ENCODE measurements around the gene PLCB1. TPM values are rescaled to one million over a fixed set of nuclear protein-coding genes. Genes with fewer than 3 reads are reported as not detected.
"Not testable (repeated sequence)": the region's sequence is repeated elsewhere in the genome, so short reads cannot be mapped to it uniquely, and the experiment has no call there.

Gene PLCB1
- polyA plus RNA-seq, 3 donors from 2014 or later, result 11.0 to 20.4 (median 12.6) TPM

DNA sequence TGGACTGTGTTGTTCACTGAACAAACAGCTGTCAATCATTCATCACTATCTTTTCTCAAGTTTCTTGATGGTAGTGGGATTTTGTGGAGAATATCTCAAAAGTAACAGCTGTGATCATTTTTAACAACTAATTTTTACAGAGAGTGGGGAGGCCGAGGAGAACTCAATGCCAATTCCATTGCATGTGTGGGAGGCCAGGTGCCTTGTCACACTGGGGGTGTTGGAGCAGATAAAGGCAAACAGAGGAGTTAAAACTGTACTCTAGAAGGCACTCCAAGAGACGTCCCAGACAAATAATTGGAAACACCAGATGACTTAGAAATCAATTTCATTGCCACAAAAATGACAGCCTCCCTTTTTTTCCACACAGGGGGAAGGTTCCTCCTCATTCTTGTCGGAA, 669.6 kb downstream of the PLCB1 start:
- no peak overlapping the region for H3K27ac Mint-ChIP-seq
- peaks cover 2 to 7% of the 10 kb centered on the region in 2 donors for H3K4me1 Mint-ChIP-seq
- no peaks in the 10 kb centered on the region for H3K9me3 Mint-ChIP-seq
- H3K4me3 Mint-ChIP-seq, result no peak overlapping the region
- peaks cover 0 to 2% (median 0%) of the 10 kb centered on the region in 3 donors for H3K27me3 Mint-ChIP-seq (ENCODE audit: low read depth in 3 of 3)
- H3K36me3 Mint-ChIP-seq, result peaks cover 30 to 50% (median 37%) of the 10 kb centered on the region in 3 donors
- no peak for DNase-seq

DNA sequence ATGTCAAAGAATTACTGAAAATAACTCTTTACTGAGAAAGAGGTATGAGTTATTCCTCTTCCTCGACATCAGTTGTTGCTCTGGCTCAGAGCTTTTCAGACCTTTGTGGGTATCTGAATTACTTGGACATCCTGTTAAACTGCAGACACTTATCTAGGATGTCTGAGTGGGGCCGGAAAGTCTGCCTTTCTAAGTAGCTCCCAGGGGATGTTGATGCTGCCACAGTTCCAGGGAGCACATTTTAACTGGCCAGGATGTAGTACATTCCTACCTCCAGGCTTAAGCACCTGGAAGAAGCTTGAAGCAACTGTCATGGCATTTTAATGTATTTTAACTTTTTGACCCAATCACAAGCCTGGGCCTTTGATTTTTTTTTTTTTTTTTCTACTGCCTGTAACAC, 671.0 kb downstream of the PLCB1 start:
- Mint-ChIP-seq H3K4me3 (no peak overlapping the region), H3K27ac (no peak overlapping the region), H3K36me3 (peaks cover 30 to 46% (median 34%) of the 10 kb centered on the region in 3 donors), H3K27me3 (ENCODE audit: low read depth in 3 of 3) (peaks cover 0 to 2% (median 0%) of the 10 kb centered on the region in 3 donors), H3K9me3 (no peaks in the 10 kb centered on the region), H3K4me1 (peaks cover 2 to 7% of the 10 kb centered on the region in 2 donors)
- DNase-seq, result no peak

DNA sequence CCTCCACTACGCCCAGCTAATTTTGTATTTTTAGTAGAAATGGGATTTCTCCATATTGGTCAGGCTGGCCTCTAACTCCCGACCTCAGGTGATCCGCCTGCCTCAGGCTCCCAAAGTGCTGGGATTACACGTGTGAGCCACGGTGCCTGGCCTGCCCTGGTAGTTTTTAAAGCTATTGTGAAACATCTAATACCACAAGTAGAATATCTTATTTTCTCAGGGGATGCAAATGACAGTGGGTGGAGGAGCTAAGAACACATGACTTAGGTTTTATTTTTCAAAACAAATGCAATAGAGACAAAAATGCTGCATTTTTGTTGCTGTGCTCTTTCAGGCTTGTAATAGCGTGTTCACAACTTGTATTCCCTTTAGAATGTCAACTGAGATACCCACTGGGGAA, 671.9 kb downstream of the PLCB1 start:
- peaks cover 0 to 2% (median 0%) of the 10 kb centered on the region in 3 donors for H3K27me3 Mint-ChIP-seq (ENCODE audit: low read depth in 3 of 3)
- no peak overlapping the region for H3K4me3 Mint-ChIP-seq
- H3K4me1 Mint-ChIP-seq, result peaks cover 2 to 7% of the 10 kb centered on the region in 2 donors
- DNase-seq, result no peak
- H3K9me3 Mint-ChIP-seq, result no peaks in the 10 kb centered on the region
- no peak overlapping the region for H3K27ac Mint-ChIP-seq
- peaks cover 27 to 42% (median 28%) of the 10 kb centered on the region in 3 donors for H3K36me3 Mint-ChIP-seq

DNA sequence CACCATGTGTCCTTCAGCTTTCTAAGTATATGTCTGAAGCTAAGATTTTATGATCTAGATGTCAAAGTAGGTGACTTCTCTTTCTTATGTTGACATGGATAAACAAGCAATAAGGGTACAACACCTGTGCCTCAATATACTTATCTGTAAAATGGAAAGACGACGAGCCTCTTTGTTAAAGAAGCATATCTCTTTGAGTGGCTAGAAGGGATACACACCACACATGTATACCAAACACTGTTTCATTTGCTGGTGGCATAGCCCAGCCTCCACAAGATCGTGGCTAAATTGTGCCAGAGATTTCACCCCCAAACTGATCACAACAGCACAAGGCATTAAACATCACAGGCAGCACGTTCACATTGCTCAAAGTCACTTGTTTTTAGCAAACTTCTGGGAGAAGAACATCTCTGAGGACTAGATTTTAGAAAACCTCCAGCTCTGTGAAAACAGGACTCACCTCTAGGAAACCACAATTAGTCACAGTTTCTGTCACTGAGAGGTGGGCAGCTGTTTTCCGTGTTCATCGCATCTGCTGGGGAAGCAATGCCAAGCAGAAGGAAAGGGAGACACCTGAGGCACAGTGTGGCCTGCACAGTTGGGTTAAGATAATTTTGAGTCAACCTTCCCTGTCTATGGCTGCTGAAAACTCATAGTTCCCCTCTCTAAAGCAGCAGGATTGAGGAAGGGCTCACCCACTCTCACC, 673.8 kb downstream of the PLCB1 start:
- Mint-ChIP-seq H3K4me1 (peaks cover 2 to 7% of the 10 kb centered on the region in 2 donors), H3K27me3 (ENCODE audit: low read depth in 3 of 3) (peaks cover 0 to 2% (median 0%) of the 10 kb centered on the region in 3 donors), H3K36me3 (peaks cover 23 to 34% (median 25%) of the 10 kb centered on the region in 3 donors), H3K4me3 (no peak overlapping the region), H3K9me3 (no peaks in the 10 kb centered on the region), H3K27ac (no peak overlapping the region)
- DNase-seq, result no peak

DNA sequence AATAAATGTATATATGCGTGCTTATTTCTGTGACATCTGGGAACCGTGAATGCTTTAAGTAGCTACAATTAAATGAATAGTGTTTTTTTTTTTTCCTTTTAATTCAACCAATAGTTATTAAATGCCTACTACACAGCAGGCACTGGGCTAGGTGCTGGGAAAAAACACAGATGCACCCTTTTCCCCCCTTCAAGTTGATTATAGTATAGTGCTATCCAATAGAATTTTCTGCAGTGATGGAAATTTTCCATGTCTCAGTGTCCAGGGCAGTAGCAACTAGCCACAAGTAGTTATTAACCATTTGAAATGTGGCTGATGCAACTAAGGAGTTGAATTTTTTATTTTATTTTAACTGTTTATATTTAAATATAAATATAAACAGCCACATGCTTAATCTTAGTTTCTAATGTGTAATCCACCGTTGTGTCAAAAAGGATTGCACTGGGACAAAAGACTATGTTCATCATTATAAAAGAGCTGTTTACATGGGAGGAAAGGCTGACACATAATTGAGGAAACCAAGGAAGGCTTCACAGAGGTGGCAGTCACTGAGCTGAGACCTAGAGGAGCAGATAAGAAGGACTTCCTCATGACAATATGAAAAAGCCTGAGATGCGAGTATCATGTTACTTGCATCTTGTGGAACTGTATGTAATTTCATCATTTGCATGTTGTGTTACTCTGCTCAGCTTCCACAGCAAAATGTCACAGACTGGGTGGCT, 675.6 kb downstream of the PLCB1 start:
- H3K36me3 Mint-ChIP-seq, result peaks cover 12 to 20% (median 18%) of the 10 kb centered on the region in 3 donors
- no peak overlapping the region for H3K4me3 Mint-ChIP-seq
- no peak for DNase-seq
- H3K27ac Mint-ChIP-seq, result no peak overlapping the region
- H3K4me1 Mint-ChIP-seq, result peaks cover 7 to 14% of the 10 kb centered on the region in 2 donors
- no peaks in the 10 kb centered on the region for H3K27me3 Mint-ChIP-seq (ENCODE audit: low read depth in 3 of 3)
- H3K9me3 Mint-ChIP-seq, result no peaks in the 10 kb centered on the region

DNA sequence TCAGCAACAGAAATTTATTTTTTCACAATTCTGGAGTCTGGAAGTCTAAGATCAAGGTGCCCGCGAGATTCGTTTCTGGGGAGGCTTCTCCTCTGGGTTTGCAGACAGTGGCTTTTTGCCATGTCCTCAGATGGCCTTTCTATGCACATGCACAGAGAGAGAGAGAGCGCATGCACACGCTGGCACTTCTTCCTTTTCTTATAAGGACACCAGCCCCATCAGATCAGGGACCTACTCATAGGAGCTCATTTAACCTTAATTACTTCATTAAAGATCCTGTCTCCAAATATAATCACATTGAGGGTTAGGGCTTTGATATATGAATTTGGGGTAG, 676.1 kb downstream of the PLCB1 start:
- Mint-ChIP-seq H3K27ac (no peak overlapping the region), H3K9me3 (no peaks in the 10 kb centered on the region), H3K27me3 (ENCODE audit: low read depth in 3 of 3) (no peaks in the 10 kb centered on the region), H3K36me3 (peaks cover 9 to 20% (median 17%) of the 10 kb centered on the region in 3 donors), H3K4me3 (no peak overlapping the region), H3K4me1 (peaks cover 7 to 15% of the 10 kb centered on the region in 2 donors)
- DNase-seq, result no peak

DNA sequence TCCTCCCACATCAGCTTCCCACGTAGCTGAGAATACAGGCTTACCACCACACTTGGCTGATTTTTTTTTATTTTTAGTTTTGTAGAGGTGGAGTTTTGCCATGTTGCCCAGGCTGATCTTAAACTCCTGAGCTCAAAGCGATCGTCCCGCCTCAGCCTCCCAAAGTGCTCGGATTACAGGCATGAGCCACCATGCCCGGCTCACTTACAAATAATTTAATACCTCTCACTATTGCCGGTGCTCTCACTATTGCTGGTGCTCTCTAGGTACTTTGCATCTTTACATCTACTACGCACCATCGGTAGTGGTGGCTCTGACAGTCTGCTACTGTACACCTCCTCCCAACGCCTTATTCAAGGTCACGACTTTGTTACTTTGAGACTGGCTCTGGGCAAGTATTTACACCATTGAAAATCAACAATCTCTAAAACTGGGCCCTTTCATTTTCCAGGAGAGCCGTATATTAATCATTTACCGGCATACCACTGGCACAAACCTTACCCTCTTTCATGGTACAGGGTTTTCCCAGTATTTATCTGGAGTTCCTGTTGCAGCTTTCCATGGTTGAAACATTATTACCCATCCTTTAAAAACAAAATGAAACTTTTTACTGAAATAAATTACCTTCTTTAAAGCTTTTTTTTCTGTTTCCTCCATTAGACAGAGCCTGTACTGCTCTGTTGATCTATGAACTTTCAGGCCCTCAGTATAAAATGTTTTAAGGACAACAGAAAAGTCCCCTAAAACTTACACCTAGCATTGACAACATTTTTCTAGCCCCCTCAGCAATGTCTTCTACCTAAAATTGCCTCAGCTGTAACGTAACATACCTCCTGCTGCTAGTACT, 677.3 kb downstream of the PLCB1 start:
- Mint-ChIP-seq H3K27me3 (ENCODE audit: low read depth in 3 of 3) (no peaks in the 10 kb centered on the region), H3K9me3 (no peaks in the 10 kb centered on the region), H3K4me1 (peaks cover 7 to 15% of the 10 kb centered on the region in 2 donors), H3K36me3 (peaks cover 3 to 10% (median 8%) of the 10 kb centered on the region in 3 donors), H3K27ac (no peak overlapping the region), H3K4me3 (no peak overlapping the region)
- DNase-seq, result no peak

DNA sequence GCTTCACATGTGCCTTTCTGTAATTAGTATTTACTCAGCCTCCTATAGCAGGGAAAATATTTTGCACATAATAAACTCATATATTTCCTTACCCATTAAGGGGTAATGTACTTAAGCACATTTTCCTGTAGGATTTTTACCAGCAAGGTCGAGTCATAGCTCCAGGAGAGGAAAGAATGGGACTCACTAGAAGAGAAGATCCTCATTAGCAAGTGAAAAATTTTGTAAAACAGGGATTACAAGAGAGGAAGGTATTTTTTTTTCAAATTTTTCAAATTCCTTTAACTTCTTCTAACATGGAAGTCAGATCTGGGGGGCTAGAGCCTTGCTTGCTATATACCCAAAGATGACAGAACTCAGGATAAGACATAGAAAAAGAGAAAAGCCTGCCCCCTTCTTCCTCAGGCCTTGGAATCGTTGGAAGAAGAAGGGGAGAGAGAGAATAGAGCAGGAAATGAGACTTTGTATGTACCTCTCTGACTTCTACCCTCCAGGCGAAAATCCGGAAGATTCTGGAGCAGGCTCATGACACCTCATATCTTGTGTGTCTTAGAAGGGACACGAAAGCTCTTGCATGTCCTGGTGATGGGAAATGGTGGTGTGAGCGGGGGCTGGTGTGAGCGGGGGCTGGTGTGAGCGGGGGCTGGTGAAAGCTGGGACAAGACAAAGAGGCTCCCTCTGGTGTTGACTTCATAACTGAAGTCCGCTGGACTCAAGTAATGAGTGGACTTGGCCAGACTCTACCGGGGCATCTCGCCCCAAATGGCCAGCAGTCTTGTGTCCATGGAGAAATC, 679.9 kb downstream of the PLCB1 start:
- Mint-ChIP-seq H3K4me3 (no peak overlapping the region), H3K9me3 (no peaks in the 10 kb centered on the region), H3K4me1 (peaks cover 5 to 8% of the 10 kb centered on the region in 2 donors), H3K36me3 (peaks cover 0 to 19% (median 10%) of the 10 kb centered on the region in 3 donors), H3K27me3 (ENCODE audit: low read depth in 3 of 3) (no peaks in the 10 kb centered on the region), H3K27ac (no peak overlapping the region)
- DNase-seq, result no peak

DNA sequence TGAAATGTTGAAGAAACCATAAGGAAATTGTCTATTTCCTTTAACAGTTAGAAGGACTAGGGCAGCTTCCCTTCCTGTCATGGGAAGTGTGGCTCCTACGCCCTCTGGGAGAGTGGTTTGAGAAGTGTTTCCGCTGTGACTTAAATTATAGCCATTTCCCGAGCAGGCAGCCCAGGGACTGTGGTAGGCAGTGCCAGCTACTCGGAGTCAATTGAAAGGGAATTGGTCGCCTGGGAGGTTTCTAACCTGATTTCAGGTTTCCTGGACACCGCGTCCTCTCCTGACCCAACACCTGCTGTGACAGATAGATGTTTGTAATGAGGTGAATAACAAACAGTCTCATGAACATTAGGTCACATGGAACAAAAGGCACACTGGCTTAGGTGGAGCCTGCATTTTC, 680.8 kb downstream of the PLCB1 start:
- Mint-ChIP-seq H3K4me3 (no peak overlapping the region), H3K27ac (no peak overlapping the region), H3K9me3 (no peaks in the 10 kb centered on the region), H3K36me3 (peaks cover 0 to 19% (median 13%) of the 10 kb centered on the region in 3 donors), H3K27me3 (ENCODE audit: low read depth in 3 of 3) (no peaks in the 10 kb centered on the region), H3K4me1 (peaks cover 5 to 8% of the 10 kb centered on the region in 2 donors)
- DNase-seq, result no peak

DNA sequence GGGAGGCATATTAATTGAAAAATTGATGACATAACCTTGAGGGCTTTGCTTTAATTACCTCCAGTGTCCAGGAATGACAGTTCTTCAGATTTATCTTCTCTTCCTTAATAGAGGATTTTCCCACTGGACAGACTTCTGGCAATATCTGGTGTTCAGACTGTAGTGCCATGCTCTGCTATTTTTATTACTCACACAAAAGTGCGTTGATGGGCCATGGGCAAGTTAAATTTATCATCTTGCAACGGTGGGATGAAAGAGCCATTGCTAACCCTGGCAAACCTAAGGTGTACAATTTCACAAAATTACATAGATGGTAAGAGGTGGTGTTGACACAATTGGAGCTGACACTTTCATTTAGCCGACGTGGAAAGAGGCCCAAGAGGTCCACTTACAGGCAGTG, 683.1 kb downstream of the PLCB1 start:
- Mint-ChIP-seq H3K27me3 (ENCODE audit: low read depth in 3 of 3) (no peaks in the 10 kb centered on the region), H3K4me1 (peaks cover 5 to 8% of the 10 kb centered on the region in 2 donors), H3K36me3 (peaks cover 0 to 20% (median 16%) of the 10 kb centered on the region in 3 donors), H3K4me3 (no peak overlapping the region), H3K9me3 (no peaks in the 10 kb centered on the region), H3K27ac (no peak overlapping the region)
- no peak for DNase-seq

DNA sequence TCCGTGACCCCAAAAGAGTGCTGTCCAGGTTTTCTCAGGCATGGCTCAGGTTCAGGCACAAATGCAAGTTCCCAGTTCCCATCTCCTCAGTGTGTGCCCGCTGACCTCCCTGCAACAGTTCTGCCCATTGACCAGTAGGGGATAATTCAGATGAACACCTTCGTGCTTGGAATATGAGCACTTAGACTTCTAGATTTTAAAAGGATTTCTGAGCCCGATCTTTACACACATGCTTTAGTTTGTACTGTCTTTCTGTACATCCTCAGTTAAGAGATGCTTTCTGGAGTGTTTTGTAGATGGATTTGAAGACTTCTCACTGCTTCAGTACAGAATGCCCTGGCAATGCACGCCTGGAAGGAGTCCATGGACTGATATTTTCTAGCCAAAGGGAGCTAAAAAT, 697.2 kb downstream of the PLCB1 start:
- H3K4me3 Mint-ChIP-seq, result no peak overlapping the region
- peaks cover 2 to 6% of the 10 kb centered on the region in 2 donors for H3K4me1 Mint-ChIP-seq
- H3K9me3 Mint-ChIP-seq, result no peaks in the 10 kb centered on the region

DNA sequence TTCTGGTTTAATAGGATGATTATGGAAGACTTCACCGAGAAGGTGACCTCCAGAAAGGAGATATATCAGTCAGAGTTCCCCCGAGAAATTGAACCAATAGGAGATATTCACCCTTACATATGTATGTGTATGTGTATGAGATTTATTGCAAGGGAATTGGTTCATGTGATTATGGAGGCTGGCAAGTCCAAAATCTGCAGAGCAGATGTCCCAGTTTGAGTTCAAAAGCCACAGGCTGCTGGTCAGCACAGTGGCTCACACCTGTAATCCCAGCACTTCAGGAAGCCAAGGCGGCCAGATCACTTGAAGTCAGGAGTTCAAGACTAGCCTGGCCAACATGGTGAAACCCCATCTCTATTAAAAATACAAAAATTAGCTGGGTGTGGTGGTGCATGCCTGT, 702.2 kb downstream of the PLCB1 start:
- not testable (repeated sequence) for H3K4me3 Mint-ChIP-seq; H3K27ac Mint-ChIP-seq; DNase-seq; H3K4me1 Mint-ChIP-seq; H3K27me3 Mint-ChIP-seq (ENCODE audit: low read depth in 3 of 3); H3K9me3 Mint-ChIP-seq; H3K36me3 Mint-ChIP-seq

More for the DNA sequence above, 697.2 kb downstream of the PLCB1 start:
- Mint-ChIP-seq H3K27me3 (ENCODE audit: low read depth in 3 of 3) (no peaks in the 10 kb centered on the region), H3K36me3 (peaks cover 0 to 10% (median 6%) of the 10 kb centered on the region in 3 donors), H3K27ac (no peak overlapping the region)
- DNase-seq, result no peak

DNA sequence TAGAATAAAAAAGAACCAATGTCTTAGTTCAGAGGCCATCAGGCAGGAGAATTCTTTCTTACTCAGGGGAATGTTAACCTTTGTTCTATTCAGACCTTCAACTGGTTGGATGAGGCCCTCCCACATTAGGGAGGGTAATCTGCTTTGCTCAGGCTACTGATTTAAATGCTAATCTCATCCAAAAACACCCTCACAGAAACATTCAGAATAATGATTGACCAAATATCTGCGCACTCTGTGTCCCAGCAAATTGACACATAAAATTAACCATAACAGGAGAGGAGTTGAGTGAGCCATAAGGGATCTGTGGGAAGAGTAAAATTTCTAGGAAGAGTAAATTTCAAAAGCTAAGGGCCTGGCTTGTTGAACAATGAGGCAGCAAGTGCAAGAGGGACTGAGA, 702.8 kb downstream of the PLCB1 start:
- DNase-seq, result no peak
- H3K4me3 Mint-ChIP-seq, result no peak overlapping the region
- no peak overlapping the region for H3K27ac Mint-ChIP-seq
- H3K4me1 Mint-ChIP-seq, result peaks cover 2 to 6% of the 10 kb centered on the region in 2 donors
- peaks cover 0 to 10% (median 5%) of the 10 kb centered on the region in 3 donors for H3K36me3 Mint-ChIP-seq
- no peaks in the 10 kb centered on the region for H3K9me3 Mint-ChIP-seq
- no peaks in the 10 kb centered on the region for H3K27me3 Mint-ChIP-seq (ENCODE audit: low read depth in 3 of 3)
